Mucosa of descending colon (tissue), 3 donors: ENCODE measurements around the gene CDH4. TPM values are rescaled to one million over a fixed set of nuclear protein-coding genes. Genes with fewer than 3 reads are reported as not detected.

Source experiments
- ATAC-seq: fragments of 200-7000 bp; cut with Tn5 transposase; one replicate; pipeline ENCODE4 v1.9.1; 2020; ENCODE audit warnings: mild to moderate bottlenecking, moderate library complexity
- DNase-seq, 3 donors: peaks; one replicate each; pipeline ENCODE4 v3.0.0-alpha.2; 2020
- H3K36me3 ChIP-seq: fragments of 200-600 bp; one replicate; pipeline ENCODE4 v1.8.0; 2021; ENCODE audit warnings: low read depth, mild to moderate bottlenecking
- H3K4me1 ChIP-seq: fragments of 200-600 bp; one replicate; pipeline ENCODE4 v1.8.0; 2021; ENCODE audit warnings: low read depth, mild to moderate bottlenecking
- H3K4me3 ChIP-seq: fragments of 200-600 bp; one replicate; pipeline ENCODE4 v1.8.0; 2021; ENCODE audit warnings: mild to moderate bottlenecking
- H3K9me3 ChIP-seq: fragments of 200-600 bp; one replicate; pipeline ENCODE4 v1.8.0; 2021; ENCODE audit warnings: mild to moderate bottlenecking
- CTCF ChIP-seq: fragments of 200-600 bp; IDR thresholded peaks from one replicate; pipeline ENCODE4 v1.8.0; 2022; ENCODE audit warnings: antibody characterized with exemption, mild to moderate bottlenecking
- intact Hi-C, 2 donors: fragments of 100-400 bp; cut with DNase I in 1 of 2; cut with micrococcal nuclease in 1 of 2; formaldehyde crosslinking; loops; one replicate each; pipeline versions ENCODE4 v1.11.0 to v1.11.1; 2022; cut with DNase I, micrococcal nuclease
- total RNA-seq, 3 donors: library from RNA; stranded (reverse); fragmentation: NEBNext Ultra II Directional in 2 of 3; extraction: Animal tissue kit (Norgen Biotek cat#: 25700) in 2 of 3; gene quantifications; one replicate each; pipeline versions ENCODE4 v1.2.1 to v1.2.4, GENCODE V29; 2021 to 2023
- donor health status: DM: no; HTN: no; CAD: no; lungs with moderate emphysema.
- donor health status: DM: no; HTN: no; CAD: no.
- donor health status: DM: no; HTN: yes; CAD: no.

CDH4 gene
- total RNA-seq, 3 donors from 2014 or later: 0.16 TPM; not detected in 2

GRCh38 chr20:61937146-61937962 is 685.3 kb downstream of the CDH4 start:
- no peak for TF ChIP-seq CTCF
- H3K36me3 ChIP-seq: no peaks in the 10 kb centered on the region
- intact Hi-C loops: no loop called here

GRCh38 chr20:61937963-61938838 is 686.1 kb downstream of the CDH4 start:
- Histone ChIP-seq H3K4me1 (no peaks in the 10 kb centered on the region), H3K9me3 (no peaks in the 10 kb centered on the region), H3K36me3 (no peaks in the 10 kb centered on the region), H3K4me3 (no peak overlapping the region)
- no peak for TF ChIP-seq CTCF
- DNase-seq: peak in 2 of 3 donors; percentile 14 to 34
- intact Hi-C loops: no loop called here
- ATAC-seq: peak; percentile 18

More at GRCh38 chr20:61937146-61937962, 685.3 kb downstream of the CDH4 start:
- ATAC-seq (no peak), DNase-seq (peak in 2 of 3 donors; percentile 1 to 15)
- H3K4me3 ChIP-seq: no peak overlapping the region
- H3K4me1 ChIP-seq: no peaks in the 10 kb centered on the region
- no peaks in the 10 kb centered on the region for H3K9me3 ChIP-seq

- intact Hi-C loops: no loop called here
- Histone ChIP-seq H3K36me3 (no peaks in the 10 kb centered on the region), H3K4me1 (no peaks in the 10 kb centered on the region), H3K4me3 (no peak overlapping the region), H3K9me3 (no peaks in the 10 kb centered on the region)
- ATAC-seq (no peak), DNase-seq (peak in 2 of 3 donors; percentile 11 to 33)
- no peak for TF ChIP-seq CTCF
Observed at GRCh38 chr20:61938839-61939690, 687.0 kb downstream of the CDH4 start.

- peak in 1 of 3 donors; percentile 5 for DNase-seq
Observed at GRCh38 chr20:61939691-61940360, 687.8 kb downstream of the CDH4 start.

More at GRCh38 chr20:61939691-61940360, 687.8 kb downstream of the CDH4 start:
- H3K4me3 ChIP-seq: no peak overlapping the region
- intact Hi-C loops: no loop called here
- H3K36me3 ChIP-seq: no peaks in the 10 kb centered on the region
- H3K4me1 ChIP-seq: no peaks in the 10 kb centered on the region
- H3K9me3 ChIP-seq: no peaks in the 10 kb centered on the region
- ATAC-seq: no peak
- no peak for TF ChIP-seq CTCF
